K562 (cell line): ENCODE results near the gene PAFAH2. TPM values are rescaled to one million over a fixed set of nuclear protein-coding genes. Genes with fewer than 3 reads are reported as not detected.
A peak's percentile ranks its signal among the peaks of the same experiment; 100 is the strongest.

Source experiments
- ATAC-seq: fragments of 200-7000 bp; cut with Tn5 transposase; 3 replicates; pipeline ENCODE4 v1.9.1; 2020; ENCODE audit warnings: moderate library complexity
- BruUV-seq: library from RNA; stranded (reverse); fragments of 400-500 nt; replicated peaks from 2 replicates; lab custom pipeline; 2021; lab: Mats Ljungman, UMichigan
- CTCF ChIA-PET: fragments of 300-600 bp; formaldehyde crosslinking; extraction: SDS; loops from one replicate; lab custom pipeline; 2021; ENCODE audit warnings: low intra/inter-chr PET ratio; lab: Yijun Ruan, JAX
- POLR2A ChIA-PET: fragments of 300-600, 350-650 bp; sonication (Branson Sonifier 250); formaldehyde crosslinking; extraction: SDS; loops from one replicate; lab custom pipeline; 2021; ENCODE audit warnings: antibody characterized with exemption, inconsistent platforms; lab: Yijun Ruan, JAX
- DNase-seq, 4 experiments: peaks; one replicate each; pipeline versions ENCODE4 v3.0.0 to v3.0.0-alpha.2; 2011 to 2018; ENCODE audit warnings: low spot score in 3 of 4, mixed read lengths in 3 of 4; ENCODE audit errors: extremely low read depth in 1 of 4
- FAIRE-seq: peaks from 2 replicates; lab custom pipeline; 2011; peaks lifted over from hg19 to GRCh38; lab: Jason Lieb, UNC
- H2AFZ ChIP-seq: 2 replicates; pipeline ENCODE4 v1.6.0; 2011; ENCODE audit warnings: low read depth, low read length, control low read depth, inconsistent platforms
- H3K27ac ChIP-seq: fragments of 200-600 bp; 3 replicates; pipeline ENCODE4 v1.8.0; 2011; ENCODE audit warnings: low read depth, mild to moderate bottlenecking, control low read depth, inconsistent platforms, low read length, moderate library complexity, mixed read lengths; ENCODE audit errors: extremely low read depth
- H3K27me3 ChIP-seq, 2 experiments: fragments of 300-600 bp in 1 of 2; 2 replicates in 1 of 2; 3 replicates in 1 of 2; pipeline versions ENCODE4 v1.6.0 to v1.8.0; 2011; ENCODE audit warnings: inconsistent platforms in 2 of 2, low read length in 2 of 2, mild to moderate bottlenecking in 1 of 2, mixed read lengths in 1 of 2, moderate library complexity in 1 of 2; ENCODE audit not compliant: control insufficient read depth in 2 of 2, insufficient read depth in 2 of 2
- H3K36me3 ChIP-seq: fragments of 300-600 bp; 3 replicates; pipeline ENCODE4 v1.8.0; 2011; ENCODE audit warnings: mild to moderate bottlenecking, low read length, inconsistent platforms; ENCODE audit not compliant: control insufficient read depth, insufficient read depth
- H3K4me1 ChIP-seq, 2 experiments: fragments of 200-600 bp in 1 of 2; replicated peaks in 1 of 2; 2 replicates in 1 of 2; 3 replicates in 1 of 2; pipeline versions ENCODE4 v1.5.1 to v1.8.0; 2011; ENCODE audit warnings: inconsistent platforms in 2 of 2, low read length in 2 of 2, mild to moderate bottlenecking in 1 of 2, mixed read lengths in 1 of 2, moderate library complexity in 1 of 2; ENCODE audit not compliant: control insufficient read depth in 2 of 2, insufficient read depth in 2 of 2
- H3K4me2 ChIP-seq: 2 replicates; pipeline ENCODE4 v1.6.1; 2011; ENCODE audit warnings: low read length, control low read depth, inconsistent platforms, mixed read lengths; ENCODE audit not compliant: insufficient read depth
- H3K4me3 ChIP-seq: fragments of 200-600 bp; sonication (generic), shearing (Covaris generic); 2 replicates; pipeline ENCODE4 v1.5.1; 2016; ENCODE audit warnings: control low read depth, inconsistent platforms
- H3K79me2 ChIP-seq: fragments of 200-600 bp; 3 replicates; pipeline ENCODE4 v1.8.0; 2011; ENCODE audit warnings: low read length, inconsistent platforms; ENCODE audit not compliant: control insufficient read depth, insufficient read depth
- H3K9ac ChIP-seq, 2 experiments: 2 replicates each; pipeline versions ENCODE4 v1.6.0 to v1.6.1; 2011; ENCODE audit warnings: low read depth in 2 of 2, low read length in 2 of 2, control low read depth in 1 of 2, inconsistent platforms in 1 of 2, mild to moderate bottlenecking in 1 of 2, mixed read lengths in 1 of 2; ENCODE audit not compliant: insufficient read depth in 1 of 2
- H3K9me1 ChIP-seq: one replicate; pipeline ENCODE4 v1.6.0; 2011; ENCODE audit warnings: inconsistent platforms, mild to moderate bottlenecking, low read length, moderate library complexity; ENCODE audit not compliant: control insufficient read depth, insufficient read depth
- H3K9me3 ChIP-seq: replicated peaks from 2 replicates; pipeline ENCODE4 v1.5.1; 2011; ENCODE audit warnings: low read depth, low read length, inconsistent platforms; ENCODE audit not compliant: control insufficient read depth, insufficient read depth
- H4K20me1 ChIP-seq: replicated peaks from 2 replicates; pipeline ENCODE4 v1.6.1; 2011; ENCODE audit warnings: low read length, inconsistent platforms, mixed read lengths; ENCODE audit not compliant: control insufficient read depth, insufficient read depth
- CBX8 ChIP-seq: fragments of 200-600 bp; sonication (generic); IDR thresholded peaks from 2 replicates; pipeline ENCODE4 v1.6.1; 2012; ENCODE audit warnings: borderline replicate concordance, mixed run types, low read depth, mild to moderate bottlenecking, moderate library complexity, mixed read lengths, low read length, control low read depth, inconsistent platforms; ENCODE audit not compliant: poor library complexity, severe bottlenecking; ENCODE audit errors: extremely low read depth
- CCNT2 ChIP-seq: IDR thresholded peaks from 2 replicates; pipeline ENCODE4 v1.6.1; 2011; ENCODE audit warnings: borderline replicate concordance, low read depth, mild to moderate bottlenecking, moderate library complexity, mixed read lengths, low read length; ENCODE audit not compliant: insufficient read length; ENCODE audit errors: extremely low read depth
- CHCHD3 ChIP-seq: fragments of 250-450 bp; sonication (Bioruptor Pico); IDR thresholded peaks from 2 replicates; pipeline ENCODE4 v2.1.2; 2022; ENCODE audit warnings: mild to moderate bottlenecking
- E2F6 ChIP-seq, 2 experiments: IDR thresholded peaks; 2 replicates each; pipeline ENCODE4 v1.6.1; 2011; ENCODE audit warnings: borderline replicate concordance in 1 of 2, control low read depth in 1 of 2, low read depth in 1 of 2, low read length in 1 of 2, mild to moderate bottlenecking in 1 of 2, mixed read lengths in 1 of 2, moderate library complexity in 1 of 2; ENCODE audit not compliant: insufficient read depth in 1 of 2, insufficient read length in 1 of 2, poor library complexity in 1 of 2, severe bottlenecking in 1 of 2; ENCODE audit errors: extremely low read depth in 1 of 2
- GTF2F1 ChIP-seq: IDR thresholded peaks from 2 replicates; pipeline ENCODE4 v1.6.1; 2011; ENCODE audit warnings: low read depth, low read length, improper control_type of control experiment
- JUNB ChIP-seq: fragments of 450-650 bp; formaldehyde crosslinking; conservative IDR thresholded peaks from 2 replicates; pipeline ENCODE4 v1.4.0; 2020; ENCODE audit warnings: mild to moderate bottlenecking
- KDM5B ChIP-seq: fragments of 200-600 bp; sonication (generic); IDR thresholded peaks from 2 replicates; pipeline ENCODE4 v1.6.1; 2012; ENCODE audit warnings: low read depth, mild to moderate bottlenecking, moderate library complexity, low read length, control low read depth, inconsistent platforms; ENCODE audit not compliant: insufficient replicate concordance
- MTA2 ChIP-seq: fragments of 450-650 bp; IDR thresholded peaks from 2 replicates; pipeline ENCODE4 v1.6.1; 2016; ENCODE audit warnings: low read depth
- POU5F1 ChIP-seq: fragments of 150-350 bp; IDR thresholded peaks from 2 replicates; pipeline ENCODE4 v1.6.1; 2014; ENCODE audit warnings: borderline replicate concordance, low read length, low read depth, mild to moderate bottlenecking; ENCODE audit not compliant: partially characterized antibody
- THRAP3 ChIP-seq: fragments of 450-650 bp; IDR thresholded peaks from 2 replicates; pipeline ENCODE4 v1.6.1; 2016; ENCODE audit warnings: mild to moderate bottlenecking, inconsistent platforms, borderline replicate concordance
- ZBTB5 ChIP-seq: fragments of 450-650 bp; IDR thresholded peaks from 2 replicates; pipeline ENCODE4 v1.6.1; 2017; ENCODE audit warnings: antibody characterized with exemption
- ZKSCAN3 ChIP-seq: fragments of 250-450 bp; sonication (Bioruptor Pico); IDR thresholded peaks from 2 replicates; pipeline ENCODE4 v1.4.0; 2020
- ZNF561 ChIP-seq: fragments of 450-650 bp; formaldehyde crosslinking; conservative IDR thresholded peaks from 2 replicates; pipeline ENCODE4 v1.4.0; 2020; ENCODE audit warnings: mild to moderate bottlenecking, moderate library complexity
- WGBS: fragments of 100-300 bp; shearing (Covaris generic); methylation state at CpG from one replicate; pipeline ENCODE4 v1.1.6; 2016; ENCODE audit warnings: low coverage, mixed read lengths; ENCODE audit not compliant: insufficient coverage; ENCODE audit errors: missing lambda C conversion rate; 5-methylcytosine and 5-hydroxymethylcytosine counted together
- in situ Hi-C: fragments of 300-500 bp; cut with MboI; formaldehyde crosslinking; loops from 4 replicates; pipeline ENCODE4 v1.15.0; 2018; ENCODE audit warnings: inconsistent platforms, mixed read lengths
- intact Hi-C: fragments of 100-400 bp; cut with micrococcal nuclease; formaldehyde crosslinking; loops from 2 replicates; pipeline ENCODE4 v1.14.2; 2022
- polyA plus RNA-seq, 8 experiments: library from polyadenylated mRNA; depleted of rRNA in 4 of 8; stranded (reverse) in 5 of 8; unstranded in 3 of 8; fragments of >200 nt; fragmentation: Nextera tagmentation in 2 of 8; fragmentation: Illumina TruSeq in 1 of 8; extraction: Ambion mirVana in 2 of 8; extraction: Trizol in 1 of 8; gene quantifications; 2 replicates each; pipeline versions ENCODE4 v1.2.1 to v1.2.3, GENCODE V29; 2011 to 2014; ENCODE audit warnings: inconsistent platforms in 1 of 8, missing spikeins in 1 of 8
- total RNA-seq, 7 experiments: library from RNA; depleted of rRNA in 6 of 7; stranded (reverse); fragments of >200 nt in 6 of 7; fragmentation: Illumina TruSeq in 2 of 7; extraction: Trizol in 2 of 7; gene quantifications; 2 replicates each; pipeline versions ENCODE4 v1.2.1 to v1.2.3, GENCODE V29; 2011 to 2021; ENCODE audit warnings: low replicate concordance in 1 of 7
- TF ChIP-seq, protein P1 (sequence below), 3 experiments: IDR thresholded peaks in 2 of 3; conservative IDR thresholded peaks in 1 of 3; 2 replicates each; pipeline ENCODE4 v1.5.1; 2011 to 2012; ENCODE audit warnings: low read length in 3 of 3, mild to moderate bottlenecking in 3 of 3, control low read depth in 2 of 3, improper control_type of control experiment in 1 of 3, inconsistent platforms in 1 of 3, low read depth in 1 of 3, mixed read lengths in 1 of 3, moderate library complexity in 1 of 3; ENCODE audit not compliant: insufficient read depth in 2 of 3

The PAFAH2 gene
- total and polyA plus RNA-seq, 9 of the 15 experiments (the other 6 are each of a cell fraction or from before 2014, with no cell fraction given), result 4.2 to 10.9 (median 6.8) TPM

GRCh38 chr1:26031611-26032220 lies 33.9 kb upstream of the PAFAH2 start (continued):
- TF ChIP-seq, protein P1, sequence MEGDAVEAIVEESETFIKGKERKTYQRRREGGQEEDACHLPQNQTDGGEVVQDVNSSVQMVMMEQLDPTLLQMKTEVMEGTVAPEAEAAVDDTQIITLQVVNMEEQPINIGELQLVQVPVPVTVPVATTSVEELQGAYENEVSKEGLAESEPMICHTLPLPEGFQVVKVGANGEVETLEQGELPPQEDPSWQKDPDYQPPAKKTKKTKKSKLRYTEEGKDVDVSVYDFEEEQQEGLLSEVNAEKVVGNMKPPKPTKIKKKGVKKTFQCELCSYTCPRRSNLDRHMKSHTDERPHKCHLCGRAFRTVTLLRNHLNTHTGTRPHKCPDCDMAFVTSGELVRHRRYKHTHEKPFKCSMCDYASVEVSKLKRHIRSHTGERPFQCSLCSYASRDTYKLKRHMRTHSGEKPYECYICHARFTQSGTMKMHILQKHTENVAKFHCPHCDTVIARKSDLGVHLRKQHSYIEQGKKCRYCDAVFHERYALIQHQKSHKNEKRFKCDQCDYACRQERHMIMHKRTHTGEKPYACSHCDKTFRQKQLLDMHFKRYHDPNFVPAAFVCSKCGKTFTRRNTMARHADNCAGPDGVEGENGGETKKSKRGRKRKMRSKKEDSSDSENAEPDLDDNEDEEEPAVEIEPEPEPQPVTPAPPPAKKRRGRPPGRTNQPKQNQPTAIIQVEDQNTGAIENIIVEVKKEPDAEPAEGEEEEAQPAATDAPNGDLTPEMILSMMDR (IDR thresholded peaks at IDR 0.05 in 2 of 3, conservative IDR thresholded peaks at IDR 0.05 in 1 of 3; ENCODE audit: insufficient read depth in 2 of 3, low read depth in 1 of 3, low read length in 3 of 3), result no peak
- no peak for TF ChIP-seq KDM5B
- no peak for TF ChIP-seq E2F6 (IDR thresholded peaks at IDR 0.05; ENCODE audit: borderline replicate concordance in 1 of 2, extremely low read depth in 1 of 2, insufficient read depth in 1 of 2, insufficient read length in 1 of 2, low read depth in 1 of 2, low read length in 1 of 2, poor library complexity in 1 of 2, severe bottlenecking in 1 of 2)
- TF ChIP-seq POU5F1, result no peak

DNA sequence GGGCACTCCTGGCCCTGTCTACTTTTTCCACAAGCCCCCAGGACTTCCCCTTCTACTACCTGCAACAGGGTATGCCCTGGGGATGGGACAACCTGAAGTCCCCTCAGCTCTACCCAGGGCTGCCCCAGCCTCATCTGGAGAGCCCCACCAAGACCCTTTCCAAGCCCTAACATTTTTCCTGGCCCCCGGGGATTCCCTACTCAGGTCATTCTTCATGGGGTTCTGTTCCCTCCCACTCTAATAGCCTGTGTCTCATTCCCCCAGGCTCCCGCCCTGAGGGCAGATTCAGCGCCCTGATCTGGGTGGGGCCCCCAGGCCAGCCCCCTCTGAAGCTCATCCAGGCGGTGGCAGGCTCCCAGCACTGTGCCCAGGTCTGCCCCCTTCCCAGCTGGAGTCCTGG lies 33.3 kb upstream of the PAFAH2 start:
- DNase-seq (no peak), ATAC-seq (no peak), FAIRE-seq (no peak)
- Histone ChIP-seq H3K27ac (no peak overlapping the region), H3K9me1 (no peaks in the 10 kb centered on the region), H2AFZ (no peak overlapping the region), H3K36me3 (no peaks in the 10 kb centered on the region), H3K4me2 (no peak overlapping the region), H3K4me1 (peaks cover 31 to 59% of the 10 kb centered on the region in 2 experiments), H3K27me3 (no peaks in the 10 kb centered on the region), H3K9ac (peak overlapping the region in 1 of 2 experiments; percentile 45; a peak in 1 of 4 replicates), H3K79me2 (peaks cover 8% of the 10 kb centered on the region; the same call in 2 of the 3 replicates), H4K20me1 (no peaks in the 10 kb centered on the region), H3K9me3 (no peaks in the 10 kb centered on the region), H3K4me3 (no peak overlapping the region)
- in situ Hi-C loops, result no loop called here
- intact Hi-C loops, result no loop called here
- ChIA-PET CTCF (interaction anchor here (2.9 kb wide), 1 partner anchor 135 kb away, joined by 25 read pairs; no protein-coding TSS in a partner anchor), POLR2A (interaction anchor here (1.5 kb wide), 1 partner anchor 21 kb away, joined by 7 read pairs; no protein-coding TSS in a partner anchor)
- no TSS peak for BruUV-seq
- whole genome bisulfite sequencing, result 68% methylated on average over 3 of the region's 4 CpGs
- no peak for TF ChIP-seq GTF2F1
- no peak for TF ChIP-seq CHCHD3 (CRISPR knock-in tag)
- no peak for TF ChIP-seq ZBTB5
- no peak for TF ChIP-seq ZKSCAN3 (CRISPR knock-in tag)
- no peak for TF ChIP-seq ZNF561 (CRISPR knock-in tag)
- no peak for TF ChIP-seq THRAP3
- TF ChIP-seq JUNB (CRISPR knock-in tag), result no peak
- no peak for TF ChIP-seq CCNT2
- no peak for TF ChIP-seq CBX8
- TF ChIP-seq MTA2, result no peak
